ENCODE measurements around the gene SLC9C2. TPM values are rescaled to one million over a fixed set of nuclear protein-coding genes. Genes with fewer than 3 reads are reported as not detected.

SLC9C2 gene
- total RNA-seq, 1 experiment from 2014 or later: not detected

DNA sequence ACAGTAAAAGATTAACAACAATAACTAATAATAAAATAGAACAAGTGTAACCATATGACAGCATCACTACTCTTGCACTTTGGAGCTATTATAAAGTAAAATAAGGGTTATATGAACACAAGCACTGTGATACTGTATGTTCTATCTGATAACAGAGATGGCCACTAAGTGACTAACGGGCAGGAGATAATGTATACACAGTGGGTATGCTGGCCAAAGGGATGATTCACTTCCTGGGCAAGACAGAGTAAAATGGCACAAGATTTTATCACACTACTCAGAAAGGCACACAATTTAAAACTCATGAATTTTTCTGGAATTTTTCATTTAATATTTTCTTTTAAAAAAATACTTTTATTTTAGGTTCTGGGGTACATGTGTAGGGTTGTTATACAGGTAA lies 12.3 kb downstream of the SLC9C2 start:
- intact Hi-C loops (cut with micrococcal nuclease; ENCODE audit: unreplicated experiment) (no loop called here), in situ Hi-C loops (cut with HindIII; ENCODE audit: low pct_unique_long_range_greater_than_20kb, low sequenced_read_pairs) (no loop called here)
- no peak overlapping the region for H3K4me3 ChIP-seq (ENCODE audit: low read depth in 2 of 2, low read length in 2 of 2)
- ChIA-PET POLR2A (no interaction called here), CTCF (no interaction called here)
- no peak overlapping the region for H3K27ac ChIP-seq (ENCODE audit: low read length)
- H3K36me3 ChIP-seq (ENCODE audit: control insufficient read depth, insufficient read depth, low read length): no peaks in the 10 kb centered on the region
- ATAC-seq (peak; percentile 85), DNase-seq (ENCODE audit: low read depth, low spot score) (peak; percentile 7)
- TF ChIP-seq TCF7L2 (IDR thresholded peaks at IDR 0.05; ENCODE audit: low read depth, low read length) (no peak), SIN3A (IDR thresholded peaks at IDR 0.05; ENCODE audit: borderline replicate concordance, insufficient read depth, low read depth, low read length) (no peak), POLR2AphosphoS5 (IDR thresholded peaks at IDR 0.05; ENCODE audit: low read depth, low read length) (no peak), REST (IDR thresholded peaks at IDR 0.05; ENCODE audit: insufficient read depth in 1 of 2, low read depth in 2 of 2, low read length in 1 of 2) (no peak)
- TF ChIP-seq, protein P1, sequence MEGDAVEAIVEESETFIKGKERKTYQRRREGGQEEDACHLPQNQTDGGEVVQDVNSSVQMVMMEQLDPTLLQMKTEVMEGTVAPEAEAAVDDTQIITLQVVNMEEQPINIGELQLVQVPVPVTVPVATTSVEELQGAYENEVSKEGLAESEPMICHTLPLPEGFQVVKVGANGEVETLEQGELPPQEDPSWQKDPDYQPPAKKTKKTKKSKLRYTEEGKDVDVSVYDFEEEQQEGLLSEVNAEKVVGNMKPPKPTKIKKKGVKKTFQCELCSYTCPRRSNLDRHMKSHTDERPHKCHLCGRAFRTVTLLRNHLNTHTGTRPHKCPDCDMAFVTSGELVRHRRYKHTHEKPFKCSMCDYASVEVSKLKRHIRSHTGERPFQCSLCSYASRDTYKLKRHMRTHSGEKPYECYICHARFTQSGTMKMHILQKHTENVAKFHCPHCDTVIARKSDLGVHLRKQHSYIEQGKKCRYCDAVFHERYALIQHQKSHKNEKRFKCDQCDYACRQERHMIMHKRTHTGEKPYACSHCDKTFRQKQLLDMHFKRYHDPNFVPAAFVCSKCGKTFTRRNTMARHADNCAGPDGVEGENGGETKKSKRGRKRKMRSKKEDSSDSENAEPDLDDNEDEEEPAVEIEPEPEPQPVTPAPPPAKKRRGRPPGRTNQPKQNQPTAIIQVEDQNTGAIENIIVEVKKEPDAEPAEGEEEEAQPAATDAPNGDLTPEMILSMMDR (IDR thresholded peaks at IDR 0.05): no peak
- BruUV-seq (replicated peaks): no TSS peak
- H3K4me1 ChIP-seq (ENCODE audit: control insufficient read depth, insufficient read depth, low read length): no peaks in the 10 kb centered on the region
- H3K9me3 ChIP-seq (ENCODE audit: control insufficient read depth, insufficient read depth, low read depth, low read length): no peaks in the 10 kb centered on the region
- no peaks in the 10 kb centered on the region for H3K27me3 ChIP-seq (ENCODE audit: control insufficient read depth, insufficient read depth, low read length)

DNA sequence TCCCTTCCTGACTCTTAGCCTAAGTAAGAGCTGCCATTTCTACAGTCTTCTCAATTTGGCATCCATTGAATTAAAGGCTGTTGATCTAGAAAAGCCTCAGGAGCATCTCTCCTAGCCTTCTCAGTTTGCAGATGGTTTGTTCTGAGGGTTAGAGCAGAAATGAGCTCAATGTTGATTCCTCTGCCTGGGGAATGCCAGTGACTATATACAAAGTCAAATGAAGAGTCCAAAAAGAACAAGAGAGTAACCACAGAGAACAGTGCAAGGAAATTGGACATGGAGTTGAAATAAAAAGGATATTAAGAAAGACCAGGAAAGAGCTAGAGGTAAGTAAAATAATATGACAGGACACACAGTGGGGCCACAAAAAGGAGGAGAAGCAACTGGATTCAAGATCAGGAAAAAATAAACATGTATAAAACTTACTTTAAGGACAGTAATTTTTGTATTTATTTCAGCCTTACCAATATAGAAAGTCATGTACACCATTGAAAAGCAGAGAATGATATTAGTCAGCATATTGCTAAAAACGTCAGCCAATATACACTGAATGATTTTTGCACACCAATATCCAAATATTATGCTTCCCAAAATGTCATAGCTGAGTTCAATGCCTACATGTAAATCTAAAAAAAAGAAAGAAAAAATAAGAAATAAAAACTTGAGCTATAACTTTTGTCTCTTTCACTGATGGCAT lies 21.3 kb downstream of the SLC9C2 start:
- ChIA-PET POLR2A (no interaction called here), CTCF (no interaction called here)
- ATAC-seq (no peak), DNase-seq (ENCODE audit: low read depth, low spot score) (no peak)
- Histone ChIP-seq H3K27me3 (ENCODE audit: control insufficient read depth, insufficient read depth, low read length) (peaks cover 2% of the 10 kb centered on the region), H3K36me3 (ENCODE audit: control insufficient read depth, insufficient read depth, low read length) (no peaks in the 10 kb centered on the region), H3K9me3 (ENCODE audit: control insufficient read depth, insufficient read depth, low read depth, low read length) (no peaks in the 10 kb centered on the region), H3K27ac (ENCODE audit: low read length) (no peak overlapping the region), H3K4me1 (ENCODE audit: control insufficient read depth, insufficient read depth, low read length) (no peaks in the 10 kb centered on the region), H3K4me3 (ENCODE audit: low read depth in 2 of 2, low read length in 2 of 2) (no peak overlapping the region)
- in situ Hi-C loops (cut with HindIII; ENCODE audit: low pct_unique_long_range_greater_than_20kb, low sequenced_read_pairs): no loop called here
- BruUV-seq (replicated peaks): no TSS peak
- TF ChIP-seq TCF7L2 (IDR thresholded peaks at IDR 0.05; ENCODE audit: low read depth, low read length) (no peak), SIN3A (IDR thresholded peaks at IDR 0.05; ENCODE audit: borderline replicate concordance, insufficient read depth, low read depth, low read length) (no peak), REST (IDR thresholded peaks at IDR 0.05; ENCODE audit: insufficient read depth in 1 of 2, low read depth in 2 of 2, low read length in 1 of 2) (no peak), POLR2AphosphoS5 (IDR thresholded peaks at IDR 0.05; ENCODE audit: low read depth, low read length) (no peak)
- TF ChIP-seq, protein P1 (IDR thresholded peaks at IDR 0.05): no peak
- intact Hi-C loops (cut with micrococcal nuclease; ENCODE audit: unreplicated experiment): no loop called here

Measured in Panc1 (cell line).